Gastroesophageal sphincter (tissue), 4 donors: ENCODE data around the gene TMTC1. TPM values are rescaled to one million over a fixed set of nuclear protein-coding genes. Genes with fewer than 3 reads are reported as not detected.

Experiments
- ATAC-seq: fragments of 150-250 bp; one replicate; pipeline ENCODE4 v1.9.1; 2016; ENCODE audit warnings: mild to moderate bottlenecking, moderate library complexity
- H3K27ac ChIP-seq, 4 donors: fragments of 200-600 bp; sonication (generic) in 3 of 4; 1 replicate in 3 of 4; 2 replicates in 1 of 4; pipeline ENCODE4 v1.5.1; 2016 to 2019
- H3K27me3 ChIP-seq: fragments of 200-600 bp; sonication (generic); one replicate; pipeline ENCODE4 v1.5.1; 2019
- H3K36me3 ChIP-seq, 2 donors: fragments of 200-600 bp; sonication (generic); one replicate each; pipeline ENCODE4 v1.5.1; 2019; ENCODE audit warnings: control low read depth in 1 of 2
- H3K4me1 ChIP-seq, 3 donors: fragments of 200-600 bp; sonication (generic); 1 replicate in 2 of 3; 2 replicates in 1 of 3; pipeline ENCODE4 v1.5.1; 2016 to 2019; ENCODE audit warnings: control low read depth in 2 of 3
- H3K4me3 ChIP-seq, 2 donors: fragments of 200-600 bp; sonication (generic); one replicate each; pipeline ENCODE4 v1.5.1; 2019; ENCODE audit warnings: mild to moderate bottlenecking in 1 of 2, moderate library complexity in 1 of 2
- H3K9me3 ChIP-seq, 3 donors: fragments of 200-600 bp; sonication (generic); one replicate each; pipeline ENCODE4 v1.5.1; 2017 to 2019; ENCODE audit warnings: control low read depth in 2 of 3
- CTCF ChIP-seq, 4 experiments: fragments of 200-600 bp in 2 of 4; fragments of 450-650 bp in 2 of 4; sonication (generic) in 1 of 4; IDR thresholded peaks; one replicate each; pipeline ENCODE4 v1.5.1; 2017 to 2019; ENCODE audit warnings: antibody characterized with exemption in 4 of 4, mild to moderate bottlenecking in 2 of 4, moderate library complexity in 2 of 4
- EP300 ChIP-seq: sonication (generic); formaldehyde crosslinking; IDR thresholded peaks from one replicate; pipeline ENCODE4 v1.6.1; 2017; ENCODE audit warnings: antibody characterized with exemption, mild to moderate bottlenecking
- POLR2A ChIP-seq, 2 donors: fragments of 450-650 bp; IDR thresholded peaks; one replicate each; pipeline ENCODE4 v1.6.1; 2017; ENCODE audit warnings: antibody characterized with exemption in 2 of 2, mild to moderate bottlenecking in 2 of 2, moderate library complexity in 1 of 2
- POLR2AphosphoS5 ChIP-seq: sonication (generic); formaldehyde crosslinking; IDR thresholded peaks from one replicate; pipeline ENCODE4 v1.6.1; 2017; ENCODE audit warnings: antibody characterized with exemption
- WGBS, 2 donors: methylation state at CpG; one replicate each; pipeline ENCODE4 v1.1.5; 2018; ENCODE audit warnings: low coverage in 1 of 2; 5-methylcytosine and 5-hydroxymethylcytosine counted together
- total RNA-seq, 4 donors: library from RNA; depleted of rRNA; stranded (reverse); fragments of >200 nt; gene quantifications; one replicate each; pipeline ENCODE4 v1.1.0, GENCODE V29; 2016

Gene TMTC1
- total RNA-seq, 4 donors from 2014 or later: 94.0 to 190 (median 117) TPM

- Histone ChIP-seq H3K4me1 (no peaks in the 10 kb centered on the region), H3K9me3 (no peaks in the 10 kb centered on the region), H3K27me3 (no peaks in the 10 kb centered on the region), H3K36me3 (no peaks in the 10 kb centered on the region), H3K27ac (no peak overlapping the region), H3K4me3 (no peak overlapping the region)
- no peak for ATAC-seq
- no peak for TF ChIP-seq POLR2A (IDR thresholded peaks at IDR 0.05)
- no peak for TF ChIP-seq EP300
- TF ChIP-seq CTCF (IDR thresholded peaks at IDR 0.05): no peak
- no peak for TF ChIP-seq POLR2AphosphoS5
Observed at GRCh38 chr12:29807129-29807528, 23.4 kb upstream of the TMTC1 start.

- H3K36me3 ChIP-seq: no peaks in the 10 kb centered on the region
- H3K4me3 ChIP-seq: no peak overlapping the region
- peaks cover 0 to 2% (median 0%) of the 10 kb centered on the region in 3 donors for H3K4me1 ChIP-seq
- no peak for ATAC-seq
- TF ChIP-seq CTCF (IDR thresholded peaks at IDR 0.05) (no peak), EP300 (no peak), POLR2AphosphoS5 (no peak), POLR2A (IDR thresholded peaks at IDR 0.05) (no peak)
- H3K27me3 ChIP-seq: no peaks in the 10 kb centered on the region
- no peak overlapping the region for H3K27ac ChIP-seq
- H3K9me3 ChIP-seq: no peaks in the 10 kb centered on the region
Observed at GRCh38 chr12:29804019-29804418, 20.3 kb upstream of the TMTC1 start.

GRCh38 chr12:29799591-29799990, 15.8 kb upstream of the TMTC1 start:
- Histone ChIP-seq H3K4me3 (no peak overlapping the region), H3K36me3 (no peaks in the 10 kb centered on the region), H3K27me3 (no peaks in the 10 kb centered on the region), H3K27ac (no peak overlapping the region), H3K4me1 (peaks cover 7 to 30% (median 8%) of the 10 kb centered on the region in 3 donors), H3K9me3 (no peaks in the 10 kb centered on the region)
- ATAC-seq: no peak
- no peak for TF ChIP-seq CTCF (IDR thresholded peaks at IDR 0.05)
- no peak for TF ChIP-seq POLR2A (IDR thresholded peaks at IDR 0.05)
- no peak for TF ChIP-seq POLR2AphosphoS5
- no peak for TF ChIP-seq EP300

- Histone ChIP-seq H3K9me3 (no peaks in the 10 kb centered on the region), H3K36me3 (no peaks in the 10 kb centered on the region), H3K4me3 (no peak overlapping the region), H3K27me3 (no peaks in the 10 kb centered on the region), H3K4me1 (peaks cover 7 to 30% (median 8%) of the 10 kb centered on the region in 3 donors), H3K27ac (peak overlapping the region; percentile 20 to 72 (median 53))
- ATAC-seq: no peak
- TF ChIP-seq EP300: no peak
- no peak for TF ChIP-seq POLR2A (IDR thresholded peaks at IDR 0.05)
- no peak for TF ChIP-seq CTCF (IDR thresholded peaks at IDR 0.05)
- TF ChIP-seq POLR2AphosphoS5: no peak
- WGBS, 2 donors: 69 to 76% methylated on average over 2 of the region's 2 CpGs
Observed at GRCh38 chr12:29797565-29798355, 14.0 kb upstream of the TMTC1 start.

GRCh38 chr12:29796823-29797263, 13.1 kb upstream of the TMTC1 start:
- H3K27ac ChIP-seq: peak overlapping the region; percentile 20 to 72 (median 53)
- no peak overlapping the region for H3K4me3 ChIP-seq

More at GRCh38 chr12:29796823-29797263, 13.1 kb upstream of the TMTC1 start:
- ATAC-seq: peak; percentile 86
- Histone ChIP-seq H3K36me3 (no peaks in the 10 kb centered on the region), H3K9me3 (no peaks in the 10 kb centered on the region), H3K27me3 (no peaks in the 10 kb centered on the region), H3K4me1 (peaks cover 7 to 30% (median 8%) of the 10 kb centered on the region in 3 donors)
- TF ChIP-seq CTCF (IDR thresholded peaks at IDR 0.05): peak in 2 of 4 experiments; percentile 47 to 53
- TF ChIP-seq POLR2AphosphoS5: peak; percentile 92
- no peak for TF ChIP-seq POLR2A (IDR thresholded peaks at IDR 0.05)
- WGBS, 2 donors: 14 to 17% methylated on average over 6 of the region's 6 CpGs
